Esophagus squamous epithelium (tissue), 4 donors: ENCODE data around the gene ECE2.

Experiments used
- CTCF ChIP-seq, 6 experiments: fragments of 450-650 bp in 4 of 6; fragments of 200-600 bp in 2 of 6; sonication (generic) in 2 of 6; IDR thresholded peaks; one replicate each; pipeline ENCODE4 v1.5.1; 2016 to 2019; ENCODE audit warnings: antibody characterized with exemption in 6 of 6, mild to moderate bottlenecking in 4 of 6, moderate library complexity in 4 of 6
- POLR2A ChIP-seq, 4 donors: fragments of 450-650 bp; IDR thresholded peaks; one replicate each; pipeline ENCODE4 v1.6.1; 2017; ENCODE audit warnings: antibody characterized with exemption in 4 of 4, mild to moderate bottlenecking in 4 of 4, moderate library complexity in 3 of 4

- TF ChIP-seq CTCF (IDR thresholded peaks at IDR 0.05) (no peak), POLR2A (IDR thresholded peaks at IDR 0.05) (no peak)
Observed at GRCh38 chr3:184341925-184342324, 66.1 kb downstream of the ECE2 start.
